K562 (cell line): ENCODE data around the gene ZNF69. TPM values are rescaled to one million over a fixed set of nuclear protein-coding genes. Genes with fewer than 3 reads are reported as not detected.
A peak's percentile ranks its signal among the peaks of the same experiment; 100 is the strongest.

Experiments
- CBX3 ChIP-seq, 2 experiments: IDR thresholded peaks; 1 replicate in 1 of 2; 2 replicates in 1 of 2; pipeline ENCODE4 v1.6.1; 2012; ENCODE audit warnings: inconsistent platforms in 2 of 2, low read length in 2 of 2, borderline replicate concordance in 1 of 2, control low read depth in 1 of 2
- CXXC5 ChIP-seq: fragments of 250-450 bp; sonication (Bioruptor Pico); IDR thresholded peaks from 2 replicates; pipeline ENCODE4 v1.8.0; 2022; ENCODE audit warnings: inconsistent platforms, mild to moderate bottlenecking, moderate library complexity
- E2F3 ChIP-seq: fragments of 250-450 bp; sonication (Bioruptor Pico); IDR thresholded peaks from 2 replicates; pipeline ENCODE4 v1.4.0; 2020; ENCODE audit warnings: mild to moderate bottlenecking
- EP300 ChIP-seq: IDR thresholded peaks from 2 replicates; pipeline ENCODE4 v1.6.1; 2012; ENCODE audit warnings: low read length, improper control_type of control experiment
- HNRNPK ChIP-seq: fragments of 200-400 bp; formaldehyde crosslinking; IDR thresholded peaks from one replicate; pipeline ENCODE4 v1.6.1; 2018; ENCODE audit warnings: mild to moderate bottlenecking, low read depth, low read length; ENCODE audit not compliant: poor library complexity, severe bottlenecking
- KLF10 ChIP-seq: fragments of 250-450 bp; sonication (Bioruptor Pico); IDR thresholded peaks from 2 replicates; pipeline ENCODE4 v1.6.1; 2021; ENCODE audit warnings: matching md5 sums
- RAD51 ChIP-seq: fragments of 450-650 bp; IDR thresholded peaks from 2 replicates; pipeline ENCODE4 v1.7.1; 2016; ENCODE audit warnings: low read depth, mild to moderate bottlenecking, borderline replicate concordance
- RBM15 ChIP-seq: fragments of 200-400 bp; formaldehyde crosslinking; IDR thresholded peaks from 2 replicates; pipeline ENCODE4 v1.6.1; 2018; ENCODE audit warnings: mild to moderate bottlenecking, low read length, moderate library complexity; ENCODE audit not compliant: insufficient read depth
- SRSF3 ChIP-seq: fragments of 200-400 bp; formaldehyde crosslinking; IDR thresholded peaks from 2 replicates; pipeline ENCODE4 v1.6.1; 2016; ENCODE audit warnings: mild to moderate bottlenecking, low read length, moderate library complexity; ENCODE audit not compliant: insufficient read depth
- ZBTB17 ChIP-seq: fragments of 450-650 bp; formaldehyde crosslinking; IDR thresholded peaks from 2 replicates; pipeline ENCODE4 v1.4.0; 2020; ENCODE audit warnings: mild to moderate bottlenecking
- ZFP36 ChIP-seq: fragments of 150-350 bp; IDR thresholded peaks from 2 replicates; pipeline ENCODE4 v1.6.1; 2018; ENCODE audit warnings: low read length, low read depth; ENCODE audit not compliant: partially characterized antibody
- ZNF134 ChIP-seq: fragments of 250-450 bp; sonication (Bioruptor Pico); conservative IDR thresholded peaks from 2 replicates; pipeline ENCODE4 v1.4.0; 2020
- ZNF3 ChIP-seq: fragments of 250-450 bp; sonication (Bioruptor Pico); IDR thresholded peaks from 2 replicates; pipeline ENCODE4 v1.5.0; 2021; ENCODE audit warnings: mild to moderate bottlenecking, moderate library complexity
- polyA plus RNA-seq, 8 experiments: library from polyadenylated mRNA; depleted of rRNA in 4 of 8; stranded (reverse) in 5 of 8; unstranded in 3 of 8; fragments of >200 nt; fragmentation: Nextera tagmentation in 2 of 8; fragmentation: Illumina TruSeq in 1 of 8; extraction: Ambion mirVana in 2 of 8; extraction: Trizol in 1 of 8; gene quantifications; 2 replicates each; pipeline versions ENCODE4 v1.2.1 to v1.2.3, GENCODE V29; 2011 to 2014; ENCODE audit warnings: inconsistent platforms in 1 of 8, missing spikeins in 1 of 8
- total RNA-seq, 7 experiments: library from RNA; depleted of rRNA in 6 of 7; stranded (reverse); fragments of >200 nt in 6 of 7; fragmentation: Illumina TruSeq in 2 of 7; extraction: Trizol in 2 of 7; gene quantifications; 2 replicates each; pipeline versions ENCODE4 v1.2.1 to v1.2.3, GENCODE V29; 2011 to 2021; ENCODE audit warnings: low replicate concordance in 1 of 7
- TF ChIP-seq, protein P1 (sequence below), 2 experiments: fragments of 250-450 bp in 1 of 2; fragments of 450-650 bp in 1 of 2; sonication (Bioruptor Pico) in 1 of 2; IDR thresholded peaks; 2 replicates each; pipeline versions ENCODE4 v1.6.1 to v1.8.0; 2016 to 2021; ENCODE audit warnings: mild to moderate bottlenecking in 2 of 2, moderate library complexity in 2 of 2, missing compliant biosample characterization in 1 of 2, missing genetic modification characterization in 1 of 2
- TF ChIP-seq, protein P2 (sequence below), 2 experiments: fragments of 200-800 bp in 1 of 2; sonication (Bioruptor generic) in 1 of 2; sonication (generic) in 1 of 2; formaldehyde crosslinking in 1 of 2; IDR thresholded peaks in 1 of 2; conservative IDR thresholded peaks in 1 of 2; 2 replicates each; pipeline versions ENCODE4 v1.5.0 to v1.6.1; 2016 to 2020; ENCODE audit warnings: missing compliant biosample characterization in 1 of 2, missing genetic modification characterization in 1 of 2, missing genetic modification reagents in 1 of 2
- TF ChIP-seq, protein P3 (sequence below): fragments of 450-650 bp; IDR thresholded peaks from 2 replicates; pipeline ENCODE4 v1.6.1; 2018; ENCODE audit warnings: mild to moderate bottlenecking, low read depth; ENCODE audit not compliant: partially characterized antibody
- TF ChIP-seq, protein P4 (sequence below), 2 experiments: fragments of 450-650 bp in 1 of 2; sonication (generic) in 1 of 2; formaldehyde crosslinking; conservative IDR thresholded peaks; 2 replicates each; pipeline versions ENCODE4 v1.4.0 to v1.8.1; 2020 to 2022; ENCODE audit warnings: mild to moderate bottlenecking in 1 of 2, missing genetic modification reagents in 1 of 2
- TF ChIP-seq, protein P5 (sequence below): fragments of 250-450 bp; sonication (Bioruptor Pico); IDR thresholded peaks from 2 replicates; pipeline ENCODE4 v1.8.0; 2022; ENCODE audit warnings: moderate library complexity, mild to moderate bottlenecking, inconsistent platforms
- TF ChIP-seq, protein P6 (sequence below): sonication (generic); formaldehyde crosslinking; IDR thresholded peaks from 2 replicates; pipeline ENCODE4 v1.8.1; 2023; ENCODE audit warnings: mild to moderate bottlenecking, missing genetic modification reagents
- TF ChIP-seq, protein P7 (sequence below): fragments of 250-450 bp; sonication (Bioruptor Pico); IDR thresholded peaks from 2 replicates; pipeline ENCODE4 v1.8.0; 2021; ENCODE audit warnings: moderate library complexity, mild to moderate bottlenecking, inconsistent platforms
- TF ChIP-seq, protein P8 (sequence below): fragments of 450-650 bp; IDR thresholded peaks from 2 replicates; pipeline ENCODE4 v1.6.1; 2014; ENCODE audit warnings: low read depth, mild to moderate bottlenecking, moderate library complexity, borderline replicate concordance

Gene ZNF69
- total and polyA plus RNA-seq, 9 of the 15 experiments (the other 6 are each of a cell fraction or from before 2014, with no cell fraction given): 2.3 to 5.4 (median 3.6) TPM

DNA sequence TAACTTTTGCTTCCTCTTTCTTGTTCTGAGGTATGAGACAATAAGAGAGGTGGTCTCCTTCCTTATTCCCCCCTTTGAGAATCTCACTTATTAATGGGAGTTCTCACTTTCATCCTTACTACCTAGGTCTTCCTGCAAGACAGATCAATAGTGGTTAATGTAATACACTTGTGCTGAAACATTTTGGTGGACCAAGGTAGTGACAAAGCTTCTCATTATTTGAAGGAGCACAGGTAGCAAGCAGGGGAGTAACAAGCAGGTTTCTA lies 55.2 kb downstream of the ZNF69 start (continued):
- no peak for TF ChIP-seq HNRNPK
- TF ChIP-seq E2F3 (CRISPR knock-in tag): no peak
- TF ChIP-seq, protein P1, sequence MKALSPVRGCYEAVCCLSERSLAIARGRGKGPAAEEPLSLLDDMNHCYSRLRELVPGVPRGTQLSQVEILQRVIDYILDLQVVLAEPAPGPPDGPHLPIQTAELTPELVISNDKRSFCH (CRISPR knock-in tag; IDR thresholded peaks at IDR 0.05): no peak
- TF ChIP-seq, protein P1 (tag; IDR thresholded peaks at IDR 0.05): no peak
- TF ChIP-seq, protein P2, sequence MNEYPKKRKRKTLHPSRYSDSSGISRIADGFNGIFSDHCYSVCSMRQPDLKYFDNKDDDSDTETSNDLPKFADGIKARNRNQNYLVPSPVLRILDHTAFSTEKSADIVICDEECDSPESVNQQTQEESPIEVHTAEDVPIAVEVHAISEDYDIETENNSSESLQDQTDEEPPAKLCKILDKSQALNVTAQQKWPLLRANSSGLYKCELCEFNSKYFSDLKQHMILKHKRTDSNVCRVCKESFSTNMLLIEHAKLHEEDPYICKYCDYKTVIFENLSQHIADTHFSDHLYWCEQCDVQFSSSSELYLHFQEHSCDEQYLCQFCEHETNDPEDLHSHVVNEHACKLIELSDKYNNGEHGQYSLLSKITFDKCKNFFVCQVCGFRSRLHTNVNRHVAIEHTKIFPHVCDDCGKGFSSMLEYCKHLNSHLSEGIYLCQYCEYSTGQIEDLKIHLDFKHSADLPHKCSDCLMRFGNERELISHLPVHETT (CRISPR knock-in tag; conservative IDR thresholded peaks at IDR 0.05 in 1 of 2, IDR thresholded peaks at IDR 0.05 in 1 of 2): no peak
- TF ChIP-seq, protein P3, sequence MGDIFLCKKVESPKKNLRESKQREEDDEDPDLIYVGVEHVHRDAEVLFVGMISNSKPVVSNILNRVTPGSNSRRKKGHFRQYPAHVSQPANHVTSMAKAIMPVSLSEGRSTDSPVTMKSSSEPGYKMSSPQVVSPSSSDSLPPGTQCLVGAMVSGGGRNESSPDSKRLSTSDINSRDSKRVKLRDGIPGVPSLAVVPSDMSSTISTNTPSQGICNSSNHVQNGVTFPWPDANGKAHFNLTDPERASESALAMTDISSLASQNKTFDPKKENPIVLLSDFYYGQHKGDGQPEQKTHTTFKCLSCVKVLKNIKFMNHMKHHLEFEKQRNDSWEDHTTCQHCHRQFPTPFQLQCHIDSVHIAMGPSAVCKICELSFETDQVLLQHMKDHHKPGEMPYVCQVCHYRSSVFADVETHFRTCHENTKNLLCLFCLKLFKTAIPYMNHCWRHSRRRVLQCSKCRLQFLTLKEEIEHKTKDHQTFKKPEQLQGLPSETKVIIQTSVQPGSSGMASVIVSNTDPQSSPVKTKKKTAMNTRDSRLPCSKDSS: peak; percentile 67
- TF ChIP-seq RBM15: no peak
- TF ChIP-seq KLF10 (CRISPR knock-in tag): no peak
- TF ChIP-seq, protein P4, sequence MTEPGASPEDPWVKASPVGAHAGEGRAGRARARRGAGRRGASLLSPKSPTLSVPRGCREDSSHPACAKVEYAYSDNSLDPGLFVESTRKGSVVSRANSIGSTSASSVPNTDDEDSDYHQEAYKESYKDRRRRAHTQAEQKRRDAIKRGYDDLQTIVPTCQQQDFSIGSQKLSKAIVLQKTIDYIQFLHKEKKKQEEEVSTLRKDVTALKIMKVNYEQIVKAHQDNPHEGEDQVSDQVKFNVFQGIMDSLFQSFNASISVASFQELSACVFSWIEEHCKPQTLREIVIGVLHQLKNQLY (CRISPR knock-in tag; conservative IDR thresholded peaks at IDR 0.05): no peak
- no peak for TF ChIP-seq CXXC5 (CRISPR knock-in tag)
- TF ChIP-seq, protein P5, sequence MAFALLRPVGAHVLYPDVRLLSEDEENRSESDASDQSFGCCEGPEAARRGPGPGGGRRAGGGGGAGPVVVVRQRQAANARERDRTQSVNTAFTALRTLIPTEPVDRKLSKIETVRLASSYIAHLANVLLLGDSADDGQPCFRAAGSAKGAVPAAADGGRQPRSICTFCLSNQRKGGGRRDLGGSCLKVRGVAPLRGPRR (CRISPR knock-in tag): no peak
- no peak for TF ChIP-seq ZFP36
- no peak for TF ChIP-seq ZNF134
- no peak for TF ChIP-seq SRSF3
- TF ChIP-seq, protein P6, sequence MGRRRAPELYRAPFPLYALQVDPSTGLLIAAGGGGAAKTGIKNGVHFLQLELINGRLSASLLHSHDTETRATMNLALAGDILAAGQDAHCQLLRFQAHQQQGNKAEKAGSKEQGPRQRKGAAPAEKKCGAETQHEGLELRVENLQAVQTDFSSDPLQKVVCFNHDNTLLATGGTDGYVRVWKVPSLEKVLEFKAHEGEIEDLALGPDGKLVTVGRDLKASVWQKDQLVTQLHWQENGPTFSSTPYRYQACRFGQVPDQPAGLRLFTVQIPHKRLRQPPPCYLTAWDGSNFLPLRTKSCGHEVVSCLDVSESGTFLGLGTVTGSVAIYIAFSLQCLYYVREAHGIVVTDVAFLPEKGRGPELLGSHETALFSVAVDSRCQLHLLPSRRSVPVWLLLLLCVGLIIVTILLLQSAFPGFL: no peak
- peak; percentile 50; the same call in 1 of the 2 replicates for TF ChIP-seq EP300
- no peak for TF ChIP-seq ZNF3 (CRISPR knock-in tag)
- TF ChIP-seq CBX3 (IDR thresholded peaks at IDR 0.05; ENCODE audit: borderline replicate concordance in 1 of 2, low read length in 2 of 2): peak in 1 of 2 experiments; percentile 89; a peak in 1 of 3 replicates
- TF ChIP-seq RAD51: no peak
- TF ChIP-seq, protein P7, sequence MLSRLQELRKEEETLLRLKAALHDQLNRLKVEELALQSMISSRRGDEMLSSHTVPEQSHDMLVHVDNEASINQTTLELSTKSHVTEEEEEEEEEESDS (CRISPR knock-in tag): no peak
- no peak for TF ChIP-seq ZBTB17 (CRISPR knock-in tag)
- TF ChIP-seq, protein P8, sequence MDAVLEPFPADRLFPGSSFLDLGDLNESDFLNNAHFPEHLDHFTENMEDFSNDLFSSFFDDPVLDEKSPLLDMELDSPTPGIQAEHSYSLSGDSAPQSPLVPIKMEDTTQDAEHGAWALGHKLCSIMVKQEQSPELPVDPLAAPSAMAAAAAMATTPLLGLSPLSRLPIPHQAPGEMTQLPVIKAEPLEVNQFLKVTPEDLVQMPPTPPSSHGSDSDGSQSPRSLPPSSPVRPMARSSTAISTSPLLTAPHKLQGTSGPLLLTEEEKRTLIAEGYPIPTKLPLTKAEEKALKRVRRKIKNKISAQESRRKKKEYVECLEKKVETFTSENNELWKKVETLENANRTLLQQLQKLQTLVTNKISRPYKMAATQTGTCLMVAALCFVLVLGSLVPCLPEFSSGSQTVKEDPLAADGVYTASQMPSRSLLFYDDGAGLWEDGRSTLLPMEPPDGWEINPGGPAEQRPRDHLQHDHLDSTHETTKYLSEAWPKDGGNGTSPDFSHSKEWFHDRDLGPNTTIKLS: no peak
